Measurements from ENCODE around the gene RAP1A. TPM values are rescaled to one million over a fixed set of nuclear protein-coding genes. Genes with fewer than 3 reads are reported as not detected.

The RAP1A gene
- polyA plus RNA-seq, 1 donor = 95.2 TPM

- H3K36me3 ChIP-seq (ENCODE audit: control insufficient read depth, insufficient read depth, low read length) = no peaks in the 10 kb centered on the region
- H3K4me3 ChIP-seq (ENCODE audit: low read length) = no peak overlapping the region
- no peak for DNase-seq
- H3K27ac ChIP-seq (ENCODE audit: low read length) = no peak overlapping the region
- peaks cover 2% of the 10 kb centered on the region for H3K9me3 ChIP-seq (ENCODE audit: control insufficient read depth, low read depth, low read length)
- peaks cover 32% of the 10 kb centered on the region for H3K4me1 ChIP-seq (ENCODE audit: control insufficient read depth, insufficient read depth, low read length)
- no CpG with 5 or more reads among the region's 3 CpGs for WGBS (ENCODE audit: insufficient coverage, low lambda C conversion rate)
- peaks cover 2% of the 10 kb centered on the region for H3K27me3 ChIP-seq (ENCODE audit: control insufficient read depth, insufficient read depth, low read length)
These were observed 115.3 kb downstream of the RAP1A start for GRCh38 chr1:111734856-111735255.

- Histone ChIP-seq H3K27ac (ENCODE audit: low read length) (no peak overlapping the region), H3K27me3 (ENCODE audit: control insufficient read depth, insufficient read depth, low read length) (peaks cover 6% of the 10 kb centered on the region), H3K36me3 (ENCODE audit: control insufficient read depth, insufficient read depth, low read length) (no peaks in the 10 kb centered on the region), H3K9me3 (ENCODE audit: control insufficient read depth, low read depth, low read length) (peaks cover 6% of the 10 kb centered on the region), H3K4me3 (ENCODE audit: low read length) (no peak overlapping the region), H3K4me1 (ENCODE audit: control insufficient read depth, insufficient read depth, low read length) (peaks cover 35% of the 10 kb centered on the region)
- no peak for DNase-seq
- no CpG with 5 or more reads among the region's 4 CpGs for WGBS (ENCODE audit: insufficient coverage, low lambda C conversion rate)
These were observed 115.7 kb downstream of the RAP1A start for GRCh38 chr1:111735321-111735720.

DNA sequence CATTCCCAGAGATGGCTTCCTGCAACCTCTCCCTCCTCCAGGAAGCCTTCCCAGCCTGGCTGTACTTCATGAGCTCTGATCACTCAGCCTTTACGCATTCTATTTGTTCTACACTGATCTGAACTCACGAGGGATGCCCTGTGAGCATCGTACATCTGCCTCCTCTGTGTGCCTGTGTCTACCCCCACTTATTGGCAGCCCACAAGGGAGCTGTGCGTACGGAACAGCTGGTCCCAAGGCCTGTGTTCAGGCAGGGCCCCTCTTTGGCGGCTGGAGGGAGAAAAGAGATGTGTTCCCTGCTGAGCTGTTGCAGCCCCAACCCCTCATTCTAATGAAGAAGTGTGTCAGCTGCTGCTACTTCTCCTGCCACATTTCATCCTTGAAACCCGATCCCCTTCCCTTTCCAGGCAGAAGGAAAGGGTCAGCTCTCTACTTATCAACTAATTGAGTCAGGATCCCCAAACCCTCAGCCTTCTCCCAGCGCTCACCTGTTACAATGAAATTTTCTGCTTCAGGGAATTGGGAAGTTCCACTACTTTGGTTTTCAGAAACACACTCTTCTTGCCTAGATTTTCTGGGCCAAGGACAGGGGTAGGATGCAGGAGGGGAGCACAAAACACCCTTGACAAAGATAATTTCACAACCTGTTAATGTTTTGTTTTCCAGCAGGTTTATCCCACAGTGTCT lies 116.4 kb downstream of the RAP1A start:
- Histone ChIP-seq H3K4me1 (ENCODE audit: control insufficient read depth, insufficient read depth, low read length) (peaks cover 34% of the 10 kb centered on the region), H3K27ac (ENCODE audit: low read length) (no peak overlapping the region), H3K36me3 (ENCODE audit: control insufficient read depth, insufficient read depth, low read length) (no peaks in the 10 kb centered on the region), H3K4me3 (ENCODE audit: low read length) (no peak overlapping the region), H3K9me3 (ENCODE audit: control insufficient read depth, low read depth, low read length) (peaks cover 6% of the 10 kb centered on the region), H3K27me3 (ENCODE audit: control insufficient read depth, insufficient read depth, low read length) (peaks cover 13% of the 10 kb centered on the region)
- WGBS (ENCODE audit: insufficient coverage, low lambda C conversion rate) = 80% methylated on average over 1 of the region's 8 CpGs
- DNase-seq = no peak

- Histone ChIP-seq H3K4me1 (ENCODE audit: control insufficient read depth, insufficient read depth, low read length) (peaks cover 34% of the 10 kb centered on the region), H3K9me3 (ENCODE audit: control insufficient read depth, low read depth, low read length) (peaks cover 6% of the 10 kb centered on the region), H3K4me3 (ENCODE audit: low read length) (no peak overlapping the region), H3K36me3 (ENCODE audit: control insufficient read depth, insufficient read depth, low read length) (no peaks in the 10 kb centered on the region), H3K27me3 (ENCODE audit: control insufficient read depth, insufficient read depth, low read length) (peaks cover 20% of the 10 kb centered on the region), H3K27ac (ENCODE audit: low read length) (no peak overlapping the region)
- no peak for DNase-seq
- no CpG with 5 or more reads among the region's 4 CpGs for WGBS (ENCODE audit: insufficient coverage, low lambda C conversion rate)
These were observed 117.1 kb downstream of the RAP1A start for GRCh38 chr1:111736548-111737215.

GRCh38 chr1:111737216-111738132 lies 117.9 kb downstream of the RAP1A start:
- peak overlapping the region; percentile 10 for H3K27ac ChIP-seq (ENCODE audit: low read length)
- H3K4me1 ChIP-seq (ENCODE audit: control insufficient read depth, insufficient read depth, low read length) = peaks cover 34% of the 10 kb centered on the region
- peak overlapping the region; percentile 77 for H3K4me3 ChIP-seq (ENCODE audit: low read length)
- peaks cover 6% of the 10 kb centered on the region for H3K9me3 ChIP-seq (ENCODE audit: control insufficient read depth, low read depth, low read length)
- 52% methylated on average over 2 of the region's 8 CpGs for WGBS (ENCODE audit: insufficient coverage, low lambda C conversion rate)
- H3K36me3 ChIP-seq (ENCODE audit: control insufficient read depth, insufficient read depth, low read length) = no peaks in the 10 kb centered on the region
- peak in 1 of 2 donors; percentile 59 for DNase-seq
- peaks cover 27% of the 10 kb centered on the region for H3K27me3 ChIP-seq (ENCODE audit: control insufficient read depth, insufficient read depth, low read length)

DNA sequence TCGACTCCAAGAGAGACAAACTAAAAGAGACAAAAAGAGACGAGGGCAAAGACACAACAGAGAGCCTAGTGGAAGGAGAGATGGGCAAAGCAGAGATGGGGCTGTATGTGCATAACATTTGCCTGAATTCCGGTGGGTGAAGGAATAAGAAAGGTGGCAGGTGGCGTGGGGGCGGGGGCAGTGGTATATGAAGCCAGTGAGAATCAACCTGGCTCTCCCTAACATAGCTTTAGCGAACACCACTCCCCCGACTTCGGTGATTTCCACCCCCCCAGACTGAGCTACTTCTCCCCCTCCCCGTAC lies 118.5 kb downstream of the RAP1A start:
- peak overlapping the region; percentile 77 for H3K4me3 ChIP-seq (ENCODE audit: low read length)
- WGBS (ENCODE audit: insufficient coverage, low lambda C conversion rate) = no CpG with 5 or more reads among the region's 9 CpGs

GRCh38 chr1:111738436-111739193 lies 119.0 kb downstream of the RAP1A start:
- Histone ChIP-seq H3K4me1 (ENCODE audit: control insufficient read depth, insufficient read depth, low read length) (peaks cover 28% of the 10 kb centered on the region), H3K4me3 (ENCODE audit: low read length) (peak overlapping the region; percentile 77), H3K36me3 (ENCODE audit: control insufficient read depth, insufficient read depth, low read length) (no peaks in the 10 kb centered on the region), H3K9me3 (ENCODE audit: control insufficient read depth, low read depth, low read length) (peaks cover 6% of the 10 kb centered on the region), H3K27ac (ENCODE audit: low read length) (peak overlapping the region; percentile 84), H3K27me3 (ENCODE audit: control insufficient read depth, insufficient read depth, low read length) (peaks cover 38% of the 10 kb centered on the region)
- DNase-seq = peak; percentile 52 to 84
- no CpG with 5 or more reads among the region's 61 CpGs for WGBS (ENCODE audit: insufficient coverage, low lambda C conversion rate)

More for the DNA sequence above, 118.5 kb downstream of the RAP1A start:
- H3K27me3 ChIP-seq (ENCODE audit: control insufficient read depth, insufficient read depth, low read length) = peaks cover 33% of the 10 kb centered on the region
- peak overlapping the region; percentile 10 for H3K27ac ChIP-seq (ENCODE audit: low read length)
- no peak for DNase-seq
- no peaks in the 10 kb centered on the region for H3K36me3 ChIP-seq (ENCODE audit: control insufficient read depth, insufficient read depth, low read length)
- H3K4me1 ChIP-seq (ENCODE audit: control insufficient read depth, insufficient read depth, low read length) = peaks cover 33% of the 10 kb centered on the region
- peaks cover 6% of the 10 kb centered on the region for H3K9me3 ChIP-seq (ENCODE audit: control insufficient read depth, low read depth, low read length)

GRCh38 chr1:111739194-111739924 lies 119.8 kb downstream of the RAP1A start, which contains the start of gene INKA2:
Gene INKA2, minus strand, starts transcription at chr1:111739395. Its CDS starts 153 bp downstream, at chr1:111739242.
- Histone ChIP-seq H3K27me3 (ENCODE audit: control insufficient read depth, insufficient read depth, low read length) (peaks cover 44% of the 10 kb centered on the region), H3K4me3 (ENCODE audit: low read length) (peak within 1 kb of the TSS; percentile 77), H3K27ac (ENCODE audit: low read length) (peak within 1 kb of the TSS; percentile 84), H3K36me3 (ENCODE audit: control insufficient read depth, insufficient read depth, low read length) (no peaks in the 10 kb centered on the region), H3K4me1 (ENCODE audit: control insufficient read depth, insufficient read depth, low read length) (peaks cover 23% of the 10 kb centered on the region), H3K9me3 (ENCODE audit: control insufficient read depth, low read depth, low read length) (peaks cover 6% of the 10 kb centered on the region)
- WGBS (ENCODE audit: insufficient coverage, low lambda C conversion rate) = no CpG with 5 or more reads among the region's 59 CpGs
- DNase-seq = peak; percentile 81 to 92

GRCh38 chr1:111739925-111740765 lies 120.6 kb downstream of the RAP1A start:
- peak in 1 of 2 donors; percentile 52 for DNase-seq
- Histone ChIP-seq H3K9me3 (ENCODE audit: control insufficient read depth, low read depth, low read length) (peaks cover 6% of the 10 kb centered on the region), H3K36me3 (ENCODE audit: control insufficient read depth, insufficient read depth, low read length) (no peaks in the 10 kb centered on the region), H3K27me3 (ENCODE audit: control insufficient read depth, insufficient read depth, low read length) (peaks cover 44% of the 10 kb centered on the region), H3K27ac (ENCODE audit: low read length) (peak overlapping the region; percentile 75), H3K4me1 (ENCODE audit: control insufficient read depth, insufficient read depth, low read length) (peaks cover 23% of the 10 kb centered on the region), H3K4me3 (ENCODE audit: low read length) (peak overlapping the region; percentile 77)
- no CpG with 5 or more reads among the region's 63 CpGs for WGBS (ENCODE audit: insufficient coverage, low lambda C conversion rate)
